GM21529 (cell line): ENCODE data around the gene SLFN5.
"Not testable (repeated sequence)": the region's sequence is repeated elsewhere in the genome, so short reads cannot be mapped to it uniquely, and the experiment has no call there.

Source experiments
- ATAC-seq: cut with Tn5 transposase; IDR thresholded peaks from one replicate; pipeline ENCODE4 v1.9.1; 2021; ENCODE audit not compliant: unreplicated experiment

SLFN5 gene

DNA sequence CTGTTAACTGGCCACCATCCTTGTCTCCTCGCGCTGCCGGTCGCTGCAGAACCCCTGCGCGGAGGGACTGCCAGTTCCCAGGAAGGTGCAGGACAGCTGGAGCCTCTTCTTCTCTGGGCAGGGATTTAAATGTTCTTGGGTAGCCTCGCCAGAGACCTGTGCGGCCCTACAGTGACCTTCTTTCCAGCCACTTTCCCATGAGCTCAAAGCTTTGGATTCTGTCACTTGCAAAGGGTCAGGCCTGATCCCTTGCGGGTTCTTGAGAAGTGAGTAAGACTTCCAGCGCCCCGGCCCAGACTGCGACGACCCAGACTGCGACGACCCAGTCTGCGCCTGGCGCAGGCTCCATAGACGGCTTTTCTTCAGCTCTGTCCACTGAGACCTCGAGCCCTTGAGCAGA lies 1.4 kb upstream of the SLFN5 start:
- no peak for ATAC-seq

DNA sequence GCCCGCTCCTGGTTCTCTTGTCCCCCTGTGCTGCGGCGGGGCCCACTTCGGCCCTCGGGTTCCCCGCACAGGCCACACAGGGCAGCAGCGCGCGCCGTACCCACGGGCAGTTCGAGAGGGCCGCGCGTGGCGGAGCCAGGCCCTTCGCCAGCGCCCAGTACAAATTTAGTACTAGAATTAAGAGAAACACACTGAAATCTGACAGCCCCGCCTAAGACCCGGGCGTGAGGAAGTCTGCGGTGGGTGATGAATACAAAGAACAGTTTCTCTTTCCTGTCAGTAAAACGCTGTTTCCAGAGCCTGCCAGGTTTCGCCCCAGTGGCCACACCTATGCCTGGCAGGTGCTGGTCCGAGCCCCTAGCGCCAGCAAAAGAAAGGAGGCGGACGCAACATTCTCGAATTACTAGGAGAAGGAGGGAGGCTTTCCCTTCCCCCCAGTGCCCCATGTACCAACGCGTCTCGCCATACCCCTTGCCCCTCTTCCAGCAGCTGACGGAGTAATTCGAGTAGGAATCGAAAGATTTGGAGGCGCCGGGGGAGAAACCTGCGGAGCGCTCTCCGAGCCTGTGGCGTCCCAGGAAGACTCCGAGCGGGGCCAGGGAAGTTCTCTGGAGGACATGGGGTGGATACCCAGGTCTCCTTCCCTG lies 591 bp upstream of the SLFN5 start:
- peak; percentile 42 for ATAC-seq

DNA sequence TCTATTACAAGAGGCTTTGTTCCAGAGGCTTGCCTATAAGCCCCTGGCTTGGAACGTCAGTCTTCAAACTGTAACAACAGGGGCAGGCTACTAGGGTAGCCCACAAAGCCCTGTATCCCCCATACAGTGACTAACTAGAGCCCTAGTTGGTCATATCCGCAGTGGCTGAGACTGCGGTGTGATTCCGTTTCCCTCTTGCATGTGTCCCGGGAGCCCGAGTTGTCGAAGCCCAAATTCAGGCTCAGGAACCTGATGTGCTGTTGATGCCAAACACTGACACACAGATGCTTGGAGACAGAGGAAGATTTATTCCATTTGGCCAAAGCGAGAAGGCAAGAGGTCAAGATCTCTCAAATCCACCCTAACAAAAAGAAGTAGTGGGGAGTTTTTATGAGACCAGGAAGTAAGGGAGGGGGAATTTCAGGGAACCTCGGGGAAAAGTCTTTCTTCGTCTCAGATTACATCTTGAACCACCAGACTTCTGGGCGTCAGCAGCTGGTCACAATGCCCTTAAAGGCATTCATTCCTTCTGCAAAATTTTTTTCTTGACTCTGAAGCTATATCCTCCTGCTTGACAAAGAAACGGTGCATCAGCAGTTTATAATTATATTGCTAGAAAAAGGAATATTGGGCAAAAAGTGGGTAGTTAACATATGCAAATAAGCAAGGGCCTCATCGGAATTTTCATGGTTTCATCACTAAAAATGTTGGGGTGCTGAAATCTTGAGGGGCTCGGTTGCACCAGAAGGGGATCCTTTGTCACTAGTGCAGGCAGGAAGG lies 879 bp downstream of the SLFN5 start:
- no peak for ATAC-seq

DNA sequence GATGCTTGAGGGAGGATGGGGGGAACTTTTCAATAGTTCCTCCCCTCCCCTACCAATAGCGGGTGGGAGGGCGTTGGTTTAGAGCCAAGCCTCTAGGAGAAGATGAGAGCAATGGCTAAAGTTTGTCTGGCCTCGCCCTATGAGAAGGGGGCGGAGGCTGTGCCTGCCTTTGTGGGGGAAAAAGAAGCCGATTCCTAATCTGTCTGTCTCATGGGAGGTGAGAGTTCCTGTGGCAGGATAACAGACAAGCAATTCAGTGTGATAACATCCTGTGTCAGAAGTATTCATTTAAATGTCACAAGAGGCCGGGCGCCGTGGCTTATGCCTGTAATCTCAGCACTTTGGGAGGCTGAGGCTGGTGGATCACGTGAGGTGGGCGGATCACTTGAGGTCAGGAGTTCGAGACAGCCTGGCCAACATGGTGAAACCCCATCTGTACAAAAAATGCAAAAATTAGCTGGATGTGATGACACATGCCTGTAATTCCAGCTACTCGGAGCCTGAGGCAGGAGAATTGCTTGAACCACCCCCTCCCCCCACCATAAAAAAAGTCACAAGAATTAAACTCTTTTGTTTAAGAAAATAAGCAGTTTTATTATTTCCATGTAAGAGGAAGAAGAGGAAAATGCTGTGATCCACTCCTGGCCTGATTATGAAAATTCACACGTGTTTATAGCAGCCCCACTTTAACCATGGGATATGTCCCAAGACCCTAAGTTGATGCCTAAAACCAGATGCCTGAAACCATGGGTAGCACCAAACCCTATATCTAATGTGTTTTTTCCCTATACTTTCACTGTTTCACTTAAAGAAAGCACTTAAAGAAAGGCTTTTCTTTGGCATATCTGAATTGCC lies 1.7 kb downstream of the SLFN5 start:
- ATAC-seq: peak; percentile 55

DNA sequence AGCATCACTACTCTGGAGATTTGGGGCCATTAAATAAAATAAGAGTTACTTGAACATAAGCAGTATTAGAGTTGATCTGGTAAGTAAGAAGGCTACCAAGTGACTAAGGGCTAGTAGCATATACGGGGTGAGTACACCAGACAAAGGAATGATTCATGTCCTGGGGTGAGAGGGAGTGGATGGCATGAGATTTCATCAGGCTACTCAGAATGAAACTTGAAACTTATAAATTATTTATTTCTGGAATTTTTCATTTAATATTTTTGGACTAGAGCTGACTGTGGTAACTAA lies 2.3 kb downstream of the SLFN5 start:
- ATAC-seq: no peak

DNA sequence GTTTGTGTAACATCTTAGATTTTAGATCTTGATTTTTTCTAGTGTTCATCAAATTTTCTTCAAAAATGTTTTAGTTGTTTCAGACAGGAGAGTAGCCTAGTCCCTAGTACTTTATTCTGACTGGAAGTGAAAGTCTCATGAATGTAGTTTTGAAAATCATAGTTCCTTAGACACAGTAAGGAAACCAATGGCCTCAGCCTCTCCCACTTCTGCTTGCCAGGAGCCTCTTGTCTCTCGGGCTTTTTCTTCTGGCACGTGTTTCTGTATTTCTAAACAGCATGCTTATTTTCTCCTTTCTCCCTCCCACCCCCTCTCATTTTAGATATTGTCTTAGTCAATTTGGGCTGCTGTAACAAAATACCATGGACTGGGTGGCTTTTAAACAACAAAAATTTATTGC lies 9.8 kb downstream of the SLFN5 start:
- ATAC-seq: no peak

DNA sequence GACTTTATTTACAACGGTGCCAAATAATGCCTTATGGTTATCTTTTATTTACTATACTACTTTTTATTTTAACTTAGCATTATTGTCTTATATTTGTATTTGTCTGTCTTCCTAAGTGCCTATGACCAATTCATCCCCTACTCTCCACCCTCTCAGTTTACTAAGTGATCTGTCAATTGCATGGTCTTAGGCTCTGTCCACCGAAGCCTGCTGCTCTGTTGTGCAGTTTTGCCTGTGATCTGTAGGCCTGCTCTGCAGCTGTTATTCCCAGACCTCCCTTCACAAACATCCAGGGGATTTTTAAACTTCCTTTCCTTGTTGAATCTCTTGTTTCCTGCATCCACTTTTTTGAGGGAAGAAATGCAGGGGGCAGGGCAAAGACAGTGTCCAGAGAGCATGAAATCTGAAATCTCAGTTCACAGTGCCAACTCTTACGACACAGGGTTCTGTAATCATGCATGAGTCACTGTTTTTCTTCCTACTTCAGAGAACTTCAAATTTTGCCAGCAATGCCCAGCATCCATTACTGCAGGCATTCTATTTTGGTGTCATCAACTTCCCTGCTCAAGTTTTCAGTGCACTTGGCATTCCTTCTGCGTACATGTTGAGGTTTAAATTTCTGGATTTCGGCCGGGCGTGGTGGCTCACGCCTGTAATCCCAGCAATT lies 11.4 kb downstream of the SLFN5 start:
- ATAC-seq: no peak

DNA sequence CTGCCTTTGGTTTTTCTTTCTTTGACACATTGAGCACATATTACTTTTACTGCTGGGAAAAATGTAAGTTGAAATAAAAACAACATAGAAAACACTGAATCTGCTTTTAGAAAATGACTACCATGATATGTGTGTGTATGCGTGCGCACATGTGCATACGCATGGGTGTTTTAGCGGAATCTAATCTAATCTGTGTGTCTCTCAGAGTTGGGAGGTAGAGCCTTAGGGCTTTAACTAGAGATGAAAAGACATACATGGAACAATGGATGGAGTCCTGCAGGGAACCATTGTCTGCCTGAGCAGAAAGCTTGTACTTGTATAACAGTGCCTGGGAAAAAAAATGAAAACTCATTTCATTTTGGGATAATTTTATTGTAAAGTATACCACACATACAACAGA lies 12.4 kb downstream of the SLFN5 start:
- no peak for ATAC-seq

DNA sequence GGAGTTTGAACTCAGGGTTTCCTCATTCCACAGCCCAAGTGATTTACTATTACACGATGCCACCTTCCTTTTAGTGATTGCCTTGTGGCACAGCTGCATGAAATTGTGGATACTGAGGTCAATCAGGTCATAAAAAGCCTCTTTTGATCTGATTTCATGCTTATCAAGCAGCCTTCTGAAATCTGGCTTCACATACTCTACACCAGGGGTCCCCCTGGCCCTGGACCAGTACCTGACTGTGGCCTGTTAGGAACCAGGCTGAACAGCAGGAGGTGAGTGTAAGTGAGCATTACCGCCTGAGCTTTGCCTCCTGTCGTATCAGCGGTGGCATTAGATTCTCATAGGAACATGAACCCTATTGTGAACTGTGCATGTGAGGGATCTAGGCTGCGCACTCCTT lies 13.8 kb downstream of the SLFN5 start:
- no peak for ATAC-seq

DNA sequence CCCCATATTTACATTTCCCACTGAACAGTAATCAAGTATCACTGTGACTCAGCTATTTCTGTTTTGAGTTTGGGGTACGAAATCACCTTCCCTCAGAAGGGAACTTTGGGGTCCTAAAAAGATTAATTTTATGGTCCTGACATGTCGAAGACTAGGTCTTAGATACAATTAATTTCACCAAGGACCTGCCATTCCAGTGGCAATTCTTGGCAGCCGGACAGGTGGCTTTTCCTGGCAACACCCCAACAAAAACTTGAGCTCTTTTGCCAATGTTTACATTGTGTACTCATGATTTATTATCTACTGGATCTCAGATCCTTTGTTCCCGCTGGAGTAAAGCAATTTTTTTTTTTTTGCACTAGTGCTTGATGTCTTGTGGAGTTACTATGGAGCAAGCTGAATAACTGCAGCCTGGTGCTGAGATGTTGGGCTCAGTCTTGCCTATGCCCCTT lies 14.4 kb downstream of the SLFN5 start:
- no peak for ATAC-seq

DNA sequence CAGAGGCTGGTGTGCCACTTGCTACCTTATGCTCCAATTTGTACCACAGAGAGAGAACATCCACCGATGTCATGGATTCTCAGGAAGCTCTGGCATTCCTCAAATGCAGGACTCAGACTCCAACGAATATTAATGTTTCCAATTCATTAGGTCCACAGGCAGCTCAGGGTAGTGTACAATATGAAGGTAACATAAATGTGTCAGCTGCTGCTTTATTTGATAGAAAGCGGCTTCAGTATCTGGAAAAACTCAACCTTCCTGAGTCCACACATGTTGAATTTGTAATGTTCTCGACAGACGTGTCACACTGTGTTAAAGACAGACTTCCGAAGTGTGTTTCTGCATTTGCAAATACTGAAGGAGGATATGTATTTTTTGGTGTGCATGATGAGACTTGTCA lies 16.1 kb downstream of the SLFN5 start:
- ATAC-seq: no peak

DNA sequence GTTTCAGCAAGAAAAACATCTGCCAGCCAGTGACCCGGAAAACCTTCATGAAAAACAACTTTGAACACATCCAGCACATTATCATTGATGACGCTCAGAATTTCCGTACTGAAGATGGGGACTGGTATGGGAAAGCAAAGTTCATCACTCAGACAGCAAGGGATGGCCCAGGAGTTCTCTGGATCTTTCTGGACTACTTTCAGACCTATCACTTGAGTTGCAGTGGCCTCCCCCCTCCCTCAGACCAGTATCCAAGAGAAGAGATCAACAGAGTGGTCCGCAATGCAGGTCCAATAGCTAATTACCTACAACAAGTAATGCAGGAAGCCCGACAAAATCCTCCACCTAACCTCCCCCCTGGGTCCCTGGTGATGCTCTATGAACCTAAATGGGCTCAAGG lies 22.2 kb downstream of the SLFN5 start:
- no peak for ATAC-seq

DNA sequence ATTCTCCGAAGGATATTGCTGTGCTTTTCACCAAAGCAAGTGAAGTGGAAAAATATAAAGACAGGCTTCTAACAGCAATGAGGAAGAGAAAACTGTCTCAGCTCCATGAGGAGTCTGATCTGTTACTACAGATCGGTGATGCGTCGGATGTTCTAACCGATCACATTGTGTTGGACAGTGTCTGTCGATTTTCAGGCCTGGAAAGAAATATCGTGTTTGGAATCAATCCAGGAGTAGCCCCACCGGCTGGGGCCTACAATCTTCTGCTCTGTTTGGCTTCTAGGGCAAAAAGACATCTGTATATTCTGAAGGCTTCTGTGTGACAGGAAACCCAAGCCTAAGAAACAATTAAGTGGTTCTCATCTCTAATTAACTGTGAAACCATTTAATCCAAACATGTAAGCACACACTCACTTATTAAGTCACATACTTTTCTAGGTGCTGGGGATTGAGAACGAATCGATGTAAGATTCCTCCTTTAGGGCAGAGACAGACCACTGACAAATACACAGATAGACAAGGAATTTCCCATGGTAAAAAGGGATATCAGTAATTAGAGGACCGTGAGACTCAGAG lies 22.8 kb downstream of the SLFN5 start:
- no peak for ATAC-seq

DNA sequence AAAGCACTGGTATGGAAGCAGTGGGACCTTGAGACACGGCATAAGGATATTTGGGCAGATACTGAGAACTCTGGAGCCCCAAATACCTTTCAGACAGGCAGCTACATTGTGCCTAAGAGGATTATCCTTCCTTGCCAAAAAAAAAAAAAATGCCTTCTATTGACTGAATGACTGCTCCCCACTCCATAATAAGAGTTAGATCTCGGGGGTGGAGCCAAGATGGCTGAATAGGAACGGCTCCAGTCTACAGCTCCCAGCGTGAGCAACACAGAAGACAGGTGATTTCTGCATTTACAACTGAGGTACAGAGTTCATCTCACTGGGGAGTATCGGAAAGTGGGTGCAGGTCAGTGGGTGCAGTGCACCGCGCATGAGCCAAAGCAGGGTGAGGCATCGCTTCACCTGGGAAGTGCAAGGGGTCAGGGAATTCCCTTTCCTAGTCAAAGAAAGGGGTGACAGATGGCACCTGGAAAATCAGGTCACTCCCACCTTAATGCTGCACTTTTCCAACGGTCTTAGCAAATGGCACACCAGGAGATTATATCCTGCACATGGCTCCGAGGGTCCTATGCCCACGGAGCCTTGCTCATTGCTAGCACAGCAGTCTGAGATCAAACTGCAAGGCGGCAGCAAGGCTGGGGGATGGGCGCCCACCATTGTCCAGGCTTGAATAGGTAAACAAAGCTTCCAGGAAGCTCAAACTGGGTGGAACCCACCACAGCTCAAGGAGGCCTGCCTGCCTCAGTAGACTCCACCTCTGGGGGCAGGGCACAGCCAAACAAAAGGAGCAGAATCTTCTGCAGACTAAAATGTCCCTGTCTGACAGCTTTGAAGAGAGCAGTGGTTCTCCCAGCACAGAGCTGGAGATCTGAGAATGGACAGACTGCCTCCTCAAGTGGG lies 31.5 kb downstream of the SLFN5 start:
- ATAC-seq: not testable (repeated sequence)

DNA sequence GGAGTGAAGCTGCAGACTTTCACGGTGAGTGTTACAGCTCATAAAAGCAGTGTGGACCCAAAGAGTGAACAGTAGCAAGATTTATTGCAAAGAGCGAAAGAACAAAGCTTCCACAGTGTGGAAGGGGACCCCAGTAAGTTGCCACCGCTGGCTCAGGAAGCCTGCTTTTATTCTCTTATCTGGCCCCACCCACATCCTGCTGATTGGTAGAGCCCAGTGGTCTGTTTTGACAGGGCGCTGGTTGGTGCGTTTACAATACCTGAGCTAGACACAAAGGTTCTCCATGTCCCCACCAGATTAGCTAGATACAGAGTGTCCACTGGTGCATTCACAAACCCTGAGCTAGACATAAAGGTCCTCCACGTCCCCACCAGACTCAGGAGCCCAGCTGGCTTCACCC lies 35.6 kb downstream of the SLFN5 start:
- ATAC-seq: not testable (repeated sequence)

DNA sequence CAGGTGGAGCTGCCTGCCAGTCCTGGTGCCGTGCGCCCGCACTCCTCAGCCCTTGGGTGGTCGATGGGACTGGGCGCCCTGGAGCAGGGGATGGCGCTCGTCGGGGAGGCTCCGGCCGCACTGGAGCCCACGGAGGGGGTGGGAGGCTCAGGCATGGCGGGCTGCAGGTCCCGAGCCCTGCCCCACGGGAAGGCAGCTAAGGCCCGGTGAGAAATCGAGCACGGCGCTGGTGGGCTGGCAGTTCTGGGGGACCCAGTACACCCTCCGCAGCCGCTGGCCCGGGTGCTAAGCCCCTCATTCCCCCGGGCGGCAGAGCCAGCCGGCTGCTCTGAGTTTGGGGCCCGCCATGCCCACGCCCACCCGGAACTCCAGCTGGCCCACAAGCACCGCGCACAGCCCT lies 36.0 kb downstream of the SLFN5 start:
- ATAC-seq: not testable (repeated sequence)

DNA sequence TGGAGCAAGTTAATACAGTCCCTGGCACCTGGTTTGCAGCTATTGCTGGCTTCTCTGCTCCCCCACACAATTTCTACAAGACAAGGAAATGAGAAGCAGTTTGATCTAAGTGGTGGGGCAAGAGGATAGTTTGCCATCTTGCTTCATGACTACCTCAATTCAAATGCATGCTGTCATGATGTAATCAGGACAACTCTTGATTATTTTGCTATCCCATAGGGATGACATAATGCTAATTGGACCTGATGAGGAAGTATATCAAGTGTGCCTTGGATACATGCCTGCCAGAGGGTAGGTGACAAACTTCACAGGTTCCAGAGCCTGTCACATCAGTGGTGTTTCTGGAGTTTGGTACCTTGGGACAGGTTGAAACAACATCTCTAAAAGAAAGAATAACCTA lies 40.9 kb downstream of the SLFN5 start:
- no peak for ATAC-seq

DNA sequence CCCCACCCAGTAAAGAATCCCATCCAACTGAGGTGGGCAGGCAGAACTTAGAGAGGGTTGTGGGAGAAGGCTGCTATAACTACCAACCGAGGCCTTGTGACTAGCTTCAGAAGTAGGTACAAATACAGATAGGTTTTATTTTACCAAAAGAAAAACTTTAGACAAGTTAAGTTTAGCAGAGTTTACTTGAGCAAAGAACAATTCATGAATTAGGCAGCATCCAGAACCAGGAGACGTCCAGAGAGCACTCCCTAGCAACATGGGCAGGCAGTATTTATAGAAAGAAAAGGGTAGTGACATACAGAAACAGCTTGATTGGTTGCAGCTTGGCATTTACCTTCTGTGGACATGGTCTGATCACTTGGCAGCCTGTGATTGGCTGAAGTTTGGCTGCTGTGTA lies 42.1 kb downstream of the SLFN5 start:
- no peak for ATAC-seq

DNA sequence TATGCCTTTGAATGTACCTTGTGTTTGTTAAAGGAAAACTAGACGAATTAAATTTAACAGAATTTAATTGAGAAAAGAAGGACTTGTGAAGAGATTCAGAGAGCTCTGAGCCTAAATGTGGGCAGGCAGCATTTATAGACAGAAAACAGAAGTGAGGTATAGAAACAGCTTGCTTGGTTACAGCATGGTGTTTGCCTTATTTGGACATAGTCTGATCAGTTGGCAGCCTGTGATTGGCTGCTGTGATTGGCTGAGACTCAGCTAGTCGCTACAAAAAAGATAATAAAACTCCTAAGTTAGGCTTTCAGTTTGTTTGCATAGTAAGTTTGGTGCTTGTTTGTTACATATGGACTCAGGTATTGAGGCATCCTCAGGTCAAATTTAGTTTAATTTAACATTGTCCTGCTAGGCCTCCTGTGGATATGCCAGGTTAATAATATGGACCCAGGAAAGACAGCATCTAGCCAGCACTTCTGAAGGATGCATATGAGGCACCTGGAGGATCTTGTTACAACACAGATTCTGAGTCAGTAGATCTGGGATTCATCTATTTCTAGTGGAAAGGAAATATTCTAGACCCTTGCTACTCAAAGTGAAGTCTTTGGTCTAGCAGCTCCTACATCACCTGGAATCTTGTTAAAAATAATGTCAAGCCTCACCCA lies 43.4 kb downstream of the SLFN5 start:
- no peak for ATAC-seq
